Effector memory CD4-positive, alpha-beta T cell (primary cell): ENCODE data around the gene CCDC167.

Source experiments
- DNase-seq, 3 donors: peaks; one replicate each; pipeline ENCODE4 v3.0.0-alpha.2; 2020
- H3K27ac ChIP-seq: 2 replicates; pipeline ENCODE4 v1.7.0; 2013; ENCODE audit warnings: mild to moderate bottlenecking, low read length, moderate library complexity; ENCODE audit not compliant: insufficient read depth, poor library complexity, severe bottlenecking
- H3K27me3 ChIP-seq: replicated peaks from 2 replicates; pipeline ENCODE4 v1.7.0; 2013; ENCODE audit warnings: mild to moderate bottlenecking, low read length; ENCODE audit not compliant: insufficient read depth, control insufficient read depth, poor library complexity, severe bottlenecking
- H3K36me3 ChIP-seq: 2 replicates; pipeline ENCODE4 v1.7.0; 2013; ENCODE audit warnings: mild to moderate bottlenecking, low read length, moderate library complexity; ENCODE audit not compliant: control insufficient read depth, insufficient read depth
- H3K4me1 ChIP-seq: 2 replicates; pipeline ENCODE4 v1.7.0; 2013; ENCODE audit warnings: low read length, mild to moderate bottlenecking; ENCODE audit not compliant: control insufficient read depth, insufficient read depth, poor library complexity, severe bottlenecking
- H3K4me3 ChIP-seq: 2 replicates; pipeline ENCODE4 v1.7.0; 2013; ENCODE audit warnings: low read length, low read depth, mild to moderate bottlenecking; ENCODE audit not compliant: insufficient read depth, poor library complexity, severe bottlenecking
- H3K9me3 ChIP-seq: 2 replicates; pipeline ENCODE4 v1.7.0; 2013; ENCODE audit warnings: mild to moderate bottlenecking, low read length, moderate library complexity; ENCODE audit not compliant: control insufficient read depth
- total RNA-seq, 3 donors: gene quantifications; one replicate each; lab custom pipeline; 2026; lab: John Stamatoyannopoulos, UW

The CCDC167 gene
- 6.6 to 14.7 (median 9.2) reads per million in 3 donors for total RNA-seq

DNA sequence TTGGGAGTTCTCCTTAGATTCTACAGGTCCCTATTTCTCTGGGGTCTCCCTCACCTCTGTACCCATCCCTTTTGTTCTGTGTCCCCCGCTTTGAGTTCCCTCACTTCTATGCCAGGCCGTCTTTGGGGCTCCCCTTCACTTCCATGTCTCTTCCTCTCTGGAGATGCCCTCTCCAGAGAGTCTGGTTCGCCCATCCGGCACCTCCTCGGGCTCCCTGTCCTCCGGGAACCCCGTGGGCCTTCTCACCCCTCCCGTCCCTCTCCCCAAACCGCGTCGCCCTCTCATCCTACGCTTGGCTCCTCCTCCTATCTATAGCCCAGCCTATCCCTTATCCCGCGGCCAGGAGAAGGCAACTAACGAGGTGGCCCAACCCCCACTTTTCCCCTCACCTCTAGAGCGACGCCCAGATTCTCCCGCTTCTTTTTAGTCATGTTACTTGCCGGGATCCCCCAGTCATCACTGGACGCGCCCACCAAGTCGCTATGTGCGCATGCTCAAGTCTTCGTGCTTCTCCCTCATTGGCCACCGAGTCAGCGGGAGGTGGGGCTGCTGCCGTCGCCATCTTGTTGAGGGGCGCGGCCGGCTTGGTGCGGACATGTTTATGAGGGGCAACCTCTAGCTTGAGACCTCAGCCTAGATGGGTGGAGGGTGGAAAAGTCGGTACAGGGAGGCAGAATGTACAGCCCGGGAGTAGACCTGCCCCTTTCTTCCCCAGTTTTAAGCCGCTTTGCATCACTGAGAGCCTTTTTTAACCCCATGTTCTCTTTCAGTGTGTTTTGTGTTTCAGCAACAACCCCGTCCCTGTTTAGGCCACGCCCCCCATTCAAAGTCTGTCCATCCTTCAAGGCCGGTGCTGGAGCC, at the start of gene CCDC167:
Gene CCDC167 (minus strand): TSS at position 461 of the 861 bp plus-strand sequence. CDS start 30 bp downstream, at position 431.
- peak within 1 kb of the TSS; percentile 93 for H3K27ac ChIP-seq
- no peaks in the 10 kb centered on the region for H3K9me3 ChIP-seq
- H3K4me1 ChIP-seq = peaks cover 68% of the 10 kb centered on the region
- H3K27me3 ChIP-seq = no peaks in the 10 kb centered on the region
- no peaks in the 10 kb centered on the region for H3K36me3 ChIP-seq
- H3K4me3 ChIP-seq = peak within 1 kb of the TSS; percentile 86
- peak; percentile 93 to 96 (median 95) for DNase-seq

DNA sequence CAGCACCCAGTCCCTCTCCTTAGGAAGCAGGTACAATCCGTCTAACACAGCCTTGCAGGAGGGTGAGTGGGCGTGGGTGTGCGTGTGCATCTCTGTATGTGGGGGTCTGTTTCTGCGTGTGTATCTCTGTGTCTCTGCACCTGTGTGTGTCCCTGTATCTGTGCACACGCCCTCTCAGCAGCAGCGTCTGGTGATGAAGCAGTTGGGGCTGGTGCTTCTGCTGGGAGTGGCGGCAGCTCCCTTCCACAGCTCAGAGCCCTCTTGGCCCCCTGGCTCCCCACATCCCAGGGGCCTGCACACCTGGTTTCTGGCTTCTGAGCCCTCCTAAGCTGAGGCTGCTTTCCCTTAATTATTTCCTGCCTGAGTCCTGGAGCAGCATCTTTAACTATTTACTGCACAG, 49.5 kb upstream of the CCDC167 start:
- H3K4me3 ChIP-seq = no peak overlapping the region
- H3K9me3 ChIP-seq = no peaks in the 10 kb centered on the region
- no peak for DNase-seq
- no peaks in the 10 kb centered on the region for H3K36me3 ChIP-seq
- no peaks in the 10 kb centered on the region for H3K27me3 ChIP-seq
- no peak overlapping the region for H3K27ac ChIP-seq
- peaks cover 11% of the 10 kb centered on the region for H3K4me1 ChIP-seq

DNA sequence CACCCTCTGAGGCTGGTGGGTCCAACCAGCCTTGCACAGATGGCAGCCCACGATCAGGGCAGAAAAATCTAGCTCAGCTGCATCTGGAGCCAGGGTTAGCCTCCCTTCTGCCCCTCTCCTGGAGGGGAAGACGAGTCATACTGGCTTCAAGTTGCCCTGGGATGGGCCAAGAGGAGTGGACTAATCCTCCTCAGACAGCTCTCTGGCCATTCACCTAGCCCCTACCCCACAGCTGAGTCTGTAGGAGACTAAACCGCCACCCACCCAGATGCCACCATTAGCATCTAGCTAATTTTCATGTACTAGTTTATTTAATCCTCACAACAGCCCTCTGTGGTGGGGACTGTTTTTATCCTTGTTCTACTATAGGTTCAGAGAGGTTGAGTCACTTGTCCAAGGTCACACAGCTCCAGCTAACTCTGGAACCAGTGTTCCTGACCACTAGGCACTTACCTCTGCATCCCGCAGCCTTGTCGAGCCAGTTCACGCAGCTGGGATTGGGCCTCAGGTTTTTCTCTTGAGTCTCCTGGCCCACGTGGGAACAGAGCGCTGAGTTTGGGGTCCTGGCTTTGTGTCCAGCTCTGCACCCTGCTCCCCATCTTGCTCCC, 48.5 kb upstream of the CCDC167 start:
- no peaks in the 10 kb centered on the region for H3K27me3 ChIP-seq
- no peak for DNase-seq
- H3K4me1 ChIP-seq = peaks cover 11% of the 10 kb centered on the region
- H3K27ac ChIP-seq = no peak overlapping the region
- H3K4me3 ChIP-seq = no peak overlapping the region
- H3K36me3 ChIP-seq = no peaks in the 10 kb centered on the region
- H3K9me3 ChIP-seq = no peaks in the 10 kb centered on the region

DNA sequence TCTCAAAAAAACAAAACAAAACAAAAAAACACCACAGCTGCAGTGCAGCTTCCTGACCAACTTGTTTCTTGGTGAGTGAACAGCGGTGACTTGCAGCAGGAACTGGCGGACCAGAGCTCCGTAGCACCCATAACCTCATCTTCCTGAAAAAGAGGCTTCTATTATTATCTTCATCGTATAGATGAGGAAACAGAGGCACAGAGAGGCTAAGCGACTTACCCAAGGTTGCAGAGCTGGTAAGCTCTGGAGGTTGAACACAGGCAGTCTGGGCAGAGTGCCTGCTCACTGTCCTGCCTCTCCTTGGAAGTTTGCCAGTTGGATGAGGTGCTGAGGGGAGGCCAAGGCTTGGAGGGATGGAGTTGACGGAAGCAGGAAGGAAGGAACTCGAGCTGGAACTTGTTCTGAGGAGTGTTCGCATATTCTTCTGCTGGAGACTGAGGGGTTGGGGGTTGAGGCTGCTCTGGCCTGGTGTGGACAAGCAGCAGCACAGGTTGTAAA, 47.9 kb upstream of the CCDC167 start:
- Histone ChIP-seq H3K4me1 (peaks cover 11% of the 10 kb centered on the region), H3K27ac (peak overlapping the region; percentile 34), H3K36me3 (no peaks in the 10 kb centered on the region), H3K27me3 (no peaks in the 10 kb centered on the region), H3K9me3 (no peaks in the 10 kb centered on the region), H3K4me3 (no peak overlapping the region)
- DNase-seq = no peak

DNA sequence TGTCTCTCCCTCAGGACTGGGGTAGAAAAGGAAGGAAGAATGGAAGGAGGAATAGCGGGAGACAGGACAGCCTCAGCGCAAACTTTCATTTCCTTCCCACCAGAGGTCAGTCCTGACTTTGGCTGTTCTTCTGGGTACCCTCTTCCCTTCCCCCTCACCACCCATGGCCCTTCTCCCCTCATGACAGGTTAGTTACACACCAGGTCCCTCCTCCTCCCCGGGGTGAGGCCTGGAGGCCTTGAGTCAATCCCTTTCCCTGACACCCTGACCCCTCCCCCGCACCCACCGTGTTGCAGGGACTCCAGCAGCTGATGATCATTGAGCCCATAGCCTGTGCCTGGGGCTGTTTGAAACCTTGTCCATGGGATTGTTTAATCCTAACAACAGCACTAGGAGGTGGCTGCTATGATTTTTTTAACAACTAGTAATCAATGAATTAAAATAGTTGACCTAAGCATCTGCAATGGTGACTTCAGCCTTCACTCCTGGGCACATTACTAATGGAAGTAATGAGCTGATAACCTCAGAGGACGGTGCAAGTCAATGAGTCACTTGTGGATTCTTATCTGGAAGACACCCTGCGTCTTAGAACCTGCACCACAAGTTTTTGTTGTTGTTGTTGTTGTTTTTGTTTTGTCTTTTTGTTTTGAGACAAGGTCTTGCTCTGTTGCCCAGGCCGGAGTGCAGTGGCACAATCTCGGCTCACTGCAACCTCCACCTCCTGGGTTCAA, 46.6 kb upstream of the CCDC167 start:
- no peaks in the 10 kb centered on the region for H3K36me3 ChIP-seq
- DNase-seq = no peak
- peaks cover 11% of the 10 kb centered on the region for H3K4me1 ChIP-seq
- no peaks in the 10 kb centered on the region for H3K27me3 ChIP-seq
- no peaks in the 10 kb centered on the region for H3K9me3 ChIP-seq
- H3K27ac ChIP-seq = no peak overlapping the region
- H3K4me3 ChIP-seq = no peak overlapping the region

DNA sequence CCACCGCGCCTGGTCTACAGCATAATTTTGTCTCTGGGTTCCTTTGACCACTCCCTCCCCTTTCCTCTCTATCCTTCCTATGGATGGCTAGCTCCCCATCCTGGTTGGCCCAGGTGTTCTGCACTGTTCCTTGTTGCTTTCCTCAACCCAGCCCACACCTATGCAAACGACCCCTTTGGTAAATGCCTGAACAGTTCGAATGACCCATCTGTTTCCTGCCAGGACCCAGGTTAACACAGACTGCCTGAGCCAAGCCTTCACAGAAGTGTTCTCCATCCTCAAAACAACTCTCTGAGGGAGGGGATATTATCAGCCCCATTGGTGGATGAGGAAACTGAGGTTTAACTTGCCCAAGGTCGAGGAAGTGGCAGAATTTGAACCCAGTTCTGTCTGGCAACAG, 44.8 kb upstream of the CCDC167 start:
- Histone ChIP-seq H3K36me3 (no peaks in the 10 kb centered on the region), H3K27ac (no peak overlapping the region), H3K27me3 (no peaks in the 10 kb centered on the region), H3K4me3 (no peak overlapping the region), H3K4me1 (peaks cover 11% of the 10 kb centered on the region), H3K9me3 (no peaks in the 10 kb centered on the region)
- no peak for DNase-seq

- Histone ChIP-seq H3K9me3 (no peaks in the 10 kb centered on the region), H3K36me3 (no peaks in the 10 kb centered on the region), H3K4me3 (no peak overlapping the region), H3K27ac (no peak overlapping the region), H3K27me3 (no peaks in the 10 kb centered on the region), H3K4me1 (peaks cover 11% of the 10 kb centered on the region)
- no peak for DNase-seq
Observed at GRCh38 chr6:37543361-37543760, 43.7 kb upstream of the CCDC167 start.

GRCh38 chr6:37541346-37541745, 41.7 kb upstream of the CCDC167 start:
- Histone ChIP-seq H3K4me3 (no peak overlapping the region), H3K36me3 (peaks cover under 1% of the 10 kb centered on the region), H3K9me3 (no peaks in the 10 kb centered on the region), H3K27ac (no peak overlapping the region), H3K27me3 (no peaks in the 10 kb centered on the region), H3K4me1 (no peaks in the 10 kb centered on the region)
- DNase-seq = no peak

- Histone ChIP-seq H3K27me3 (no peaks in the 10 kb centered on the region), H3K4me3 (no peak overlapping the region), H3K4me1 (no peaks in the 10 kb centered on the region), H3K27ac (peak overlapping the region; percentile 7), H3K36me3 (peaks cover 9% of the 10 kb centered on the region), H3K9me3 (no peaks in the 10 kb centered on the region)
- DNase-seq = no peak
Observed at GRCh38 chr6:37540390-37540789, 40.7 kb upstream of the CCDC167 start.
